Measurements from ENCODE around the gene LMCD1.

LMCD1 gene

DNA sequence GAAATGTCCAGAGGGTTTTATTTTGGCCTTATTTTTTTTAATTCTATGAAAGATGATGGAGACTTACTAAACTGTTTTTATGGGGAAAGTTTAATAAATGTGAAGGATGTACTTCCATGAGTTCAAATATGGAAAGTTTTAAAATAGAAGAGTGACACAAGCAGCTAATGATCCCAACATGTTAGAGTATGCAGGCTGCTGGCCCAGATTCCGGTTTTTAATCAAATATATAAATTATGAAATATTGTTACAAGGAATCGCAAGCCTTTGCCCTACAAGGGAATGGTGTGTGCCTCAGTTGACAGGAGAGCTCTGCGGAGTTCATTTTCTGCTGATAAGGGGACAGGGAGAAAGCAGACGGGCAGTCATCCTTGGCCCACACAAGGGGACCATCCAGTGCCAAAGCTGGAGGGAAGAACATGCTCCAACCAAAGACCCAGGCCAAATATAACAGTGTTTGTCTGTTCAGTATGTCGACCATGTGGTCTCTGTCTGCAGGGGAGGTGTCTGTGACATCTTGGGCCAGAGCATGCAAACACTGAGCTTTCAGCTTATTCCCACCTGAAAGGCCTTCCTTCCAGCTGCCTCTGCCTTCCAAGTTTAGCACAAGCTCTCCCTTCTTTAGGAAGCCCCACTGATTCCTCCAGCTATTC lies 73.2 kb downstream of the LMCD1 start:
- no peaks in the 10 kb centered on the region for H3K4me1 ChIP-seq (ENCODE audit: insufficient read depth, low read length)
- no peak for TF ChIP-seq EZH2 (IDR thresholded peaks at IDR 0.05; ENCODE audit: borderline replicate concordance, low read depth, low read length, severe bottlenecking)
- TF ChIP-seq, protein P1, sequence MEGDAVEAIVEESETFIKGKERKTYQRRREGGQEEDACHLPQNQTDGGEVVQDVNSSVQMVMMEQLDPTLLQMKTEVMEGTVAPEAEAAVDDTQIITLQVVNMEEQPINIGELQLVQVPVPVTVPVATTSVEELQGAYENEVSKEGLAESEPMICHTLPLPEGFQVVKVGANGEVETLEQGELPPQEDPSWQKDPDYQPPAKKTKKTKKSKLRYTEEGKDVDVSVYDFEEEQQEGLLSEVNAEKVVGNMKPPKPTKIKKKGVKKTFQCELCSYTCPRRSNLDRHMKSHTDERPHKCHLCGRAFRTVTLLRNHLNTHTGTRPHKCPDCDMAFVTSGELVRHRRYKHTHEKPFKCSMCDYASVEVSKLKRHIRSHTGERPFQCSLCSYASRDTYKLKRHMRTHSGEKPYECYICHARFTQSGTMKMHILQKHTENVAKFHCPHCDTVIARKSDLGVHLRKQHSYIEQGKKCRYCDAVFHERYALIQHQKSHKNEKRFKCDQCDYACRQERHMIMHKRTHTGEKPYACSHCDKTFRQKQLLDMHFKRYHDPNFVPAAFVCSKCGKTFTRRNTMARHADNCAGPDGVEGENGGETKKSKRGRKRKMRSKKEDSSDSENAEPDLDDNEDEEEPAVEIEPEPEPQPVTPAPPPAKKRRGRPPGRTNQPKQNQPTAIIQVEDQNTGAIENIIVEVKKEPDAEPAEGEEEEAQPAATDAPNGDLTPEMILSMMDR (IDR thresholded peaks at IDR 0.05; ENCODE audit: borderline replicate concordance, extremely low read depth, low read length, poor library complexity, severe bottlenecking): no peak
- no peaks in the 10 kb centered on the region for H3K36me3 ChIP-seq (ENCODE audit: insufficient read depth, low read length)
- H3K4me2 ChIP-seq (ENCODE audit: insufficient read depth, low read length): no peak overlapping the region
- H3K27ac ChIP-seq (ENCODE audit: low read length): no peak overlapping the region
- no peak overlapping the region for H2AFZ ChIP-seq (ENCODE audit: low read depth, low read length)
- H3K27me3 ChIP-seq (ENCODE audit: insufficient read depth, low read length, poor library complexity): no peaks in the 10 kb centered on the region
- no peak for DNase-seq
- no peaks in the 10 kb centered on the region for H4K20me1 ChIP-seq (ENCODE audit: insufficient read depth, low read length)
- no peaks in the 10 kb centered on the region for H3K9me3 ChIP-seq (ENCODE audit: insufficient read depth, low read length, severe bottlenecking)
- H3K9ac ChIP-seq (ENCODE audit: low read depth, low read length): no peak overlapping the region
- H3K4me3 ChIP-seq (ENCODE audit: low read depth in 1 of 2, low read length in 2 of 2): no peak overlapping the region
- ATAC-seq (ENCODE audit: insufficient read depth, low read depth): no peak
- no peaks in the 10 kb centered on the region for H3K79me2 ChIP-seq (ENCODE audit: insufficient read depth, low read length)

DNA sequence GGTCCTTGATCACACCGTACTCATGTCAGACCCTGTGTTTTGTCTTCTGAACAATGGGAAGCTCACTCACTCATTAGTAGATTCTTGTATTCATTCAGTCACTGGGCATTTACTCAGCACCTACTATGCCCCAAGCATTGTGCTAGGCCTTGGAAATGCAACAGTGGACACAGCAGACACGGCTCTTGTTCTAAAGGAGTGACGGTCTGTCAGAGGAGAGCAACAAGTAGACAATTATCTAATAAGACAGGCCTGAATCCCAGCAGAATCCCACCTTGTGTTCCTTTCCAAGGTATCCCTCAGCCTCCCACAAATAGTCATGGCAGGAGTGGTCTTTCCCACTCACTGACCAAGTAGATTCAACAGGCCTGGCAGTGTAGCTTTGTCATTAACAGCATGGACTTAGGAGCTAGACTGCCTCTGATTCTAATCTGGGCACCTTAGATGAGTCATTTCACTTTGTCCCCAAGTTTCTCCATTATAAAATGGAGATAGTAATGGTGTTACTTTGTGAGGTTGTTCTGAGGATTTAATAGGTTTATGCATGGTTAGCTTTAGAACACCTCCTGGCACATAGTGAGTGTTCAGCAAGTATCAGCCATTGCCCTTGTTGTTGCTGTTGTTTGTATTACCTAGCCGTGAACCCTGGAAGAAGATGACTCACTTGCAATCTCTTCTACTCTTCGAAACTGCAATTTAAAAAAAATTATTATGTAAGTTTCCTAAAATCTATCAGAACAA lies 73.9 kb downstream of the LMCD1 start:
- Histone ChIP-seq H3K9me3 (ENCODE audit: insufficient read depth, low read length, severe bottlenecking) (no peaks in the 10 kb centered on the region), H2AFZ (ENCODE audit: low read depth, low read length) (no peak overlapping the region), H3K9ac (ENCODE audit: low read depth, low read length) (no peak overlapping the region), H3K79me2 (ENCODE audit: insufficient read depth, low read length) (no peaks in the 10 kb centered on the region), H3K4me2 (ENCODE audit: insufficient read depth, low read length) (no peak overlapping the region), H3K4me3 (ENCODE audit: low read depth in 1 of 2, low read length in 2 of 2) (no peak overlapping the region), H3K27me3 (ENCODE audit: insufficient read depth, low read length, poor library complexity) (no peaks in the 10 kb centered on the region), H4K20me1 (ENCODE audit: insufficient read depth, low read length) (no peaks in the 10 kb centered on the region), H3K4me1 (ENCODE audit: insufficient read depth, low read length) (no peaks in the 10 kb centered on the region), H3K27ac (ENCODE audit: low read length) (no peak overlapping the region), H3K36me3 (ENCODE audit: insufficient read depth, low read length) (no peaks in the 10 kb centered on the region)
- ATAC-seq (ENCODE audit: insufficient read depth, low read depth): no peak
- no peak for TF ChIP-seq EZH2 (IDR thresholded peaks at IDR 0.05; ENCODE audit: borderline replicate concordance, low read depth, low read length, severe bottlenecking)
- TF ChIP-seq, protein P1 (IDR thresholded peaks at IDR 0.05; ENCODE audit: borderline replicate concordance, extremely low read depth, low read length, poor library complexity, severe bottlenecking): no peak
- DNase-seq: no peak

DNA sequence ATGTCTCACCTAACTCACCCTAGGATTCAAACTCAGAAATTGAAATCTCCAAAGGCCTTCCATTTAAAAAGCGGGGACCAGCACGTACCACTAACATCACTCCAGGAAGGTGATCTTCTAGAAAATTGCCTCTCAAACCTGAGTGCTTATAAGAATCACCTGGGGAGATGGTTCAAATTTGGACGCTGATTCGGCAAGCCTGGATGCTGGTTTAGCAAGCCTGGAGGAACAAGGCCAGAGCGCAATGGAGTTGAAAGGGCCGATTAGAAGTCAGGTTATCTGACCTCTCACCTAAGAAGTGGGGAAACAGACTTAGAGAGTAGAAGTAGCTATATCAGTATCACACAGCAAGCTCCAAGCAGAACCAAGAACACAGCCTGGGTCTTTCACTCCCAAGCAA lies 74.8 kb downstream of the LMCD1 start:
- no peak overlapping the region for H3K27ac ChIP-seq (ENCODE audit: low read length)
- H3K4me2 ChIP-seq (ENCODE audit: insufficient read depth, low read length): no peak overlapping the region
- no peaks in the 10 kb centered on the region for H3K27me3 ChIP-seq (ENCODE audit: insufficient read depth, low read length, poor library complexity)
- H2AFZ ChIP-seq (ENCODE audit: low read depth, low read length): no peak overlapping the region
- no peaks in the 10 kb centered on the region for H4K20me1 ChIP-seq (ENCODE audit: insufficient read depth, low read length)
- H3K4me1 ChIP-seq (ENCODE audit: insufficient read depth, low read length): no peaks in the 10 kb centered on the region
- no peak overlapping the region for H3K9ac ChIP-seq (ENCODE audit: low read depth, low read length)
- no peaks in the 10 kb centered on the region for H3K79me2 ChIP-seq (ENCODE audit: insufficient read depth, low read length)
- H3K9me3 ChIP-seq (ENCODE audit: insufficient read depth, low read length, severe bottlenecking): no peaks in the 10 kb centered on the region
- no peak for ATAC-seq (ENCODE audit: insufficient read depth, low read depth)
- no peak for DNase-seq
- no peak overlapping the region for H3K4me3 ChIP-seq (ENCODE audit: low read depth in 1 of 2, low read length in 2 of 2)
- H3K36me3 ChIP-seq (ENCODE audit: insufficient read depth, low read length): no peaks in the 10 kb centered on the region
- TF ChIP-seq, protein P1 (IDR thresholded peaks at IDR 0.05; ENCODE audit: borderline replicate concordance, extremely low read depth, low read length, poor library complexity, severe bottlenecking): no peak
- TF ChIP-seq EZH2 (IDR thresholded peaks at IDR 0.05; ENCODE audit: borderline replicate concordance, low read depth, low read length, severe bottlenecking): no peak
